Measurements from ENCODE around the gene KRT8.

Gene KRT8

GRCh38 chr12:52925717-52926595 lies 21.1 kb upstream of the KRT8 start:
- no peak for DNase-seq

- no peak for DNase-seq
Measured at GRCh38 chr12:52924764-52925716, 20.2 kb upstream of the KRT8 start.

- DNase-seq: no peak
Measured at GRCh38 chr12:52921488-52922165, 16.8 kb upstream of the KRT8 start.

- no peak for DNase-seq
Measured at GRCh38 chr12:52920937-52921336, 16.1 kb upstream of the KRT8 start.

- no peak for DNase-seq
Measured at GRCh38 chr12:52918784-52919183, 13.9 kb upstream of the KRT8 start.

GRCh38 chr12:52918351-52918750 lies 13.5 kb upstream of the KRT8 start:
- DNase-seq: no peak

GRCh38 chr12:52917800-52918199 lies 12.9 kb upstream of the KRT8 start:
- DNase-seq: no peak

- no peak for DNase-seq
Measured at GRCh38 chr12:52916216-52916615, 11.3 kb upstream of the KRT8 start.

GRCh38 chr12:52915637-52916036 lies 10.8 kb upstream of the KRT8 start:
- DNase-seq: no peak

- no peak for DNase-seq
Measured at GRCh38 chr12:52914576-52915121, 9.8 kb upstream of the KRT8 start.

- no peak for DNase-seq
Measured at GRCh38 chr12:52913431-52913821, 8.6 kb upstream of the KRT8 start.

- no peak for DNase-seq
Measured at GRCh38 chr12:52912711-52913430, 8.0 kb upstream of the KRT8 start.

GRCh38 chr12:52910248-52910883 lies 5.5 kb upstream of the KRT8 start:
- DNase-seq: no peak

- DNase-seq: no peak
Measured at GRCh38 chr12:52909796-52910195, 4.9 kb upstream of the KRT8 start.

GRCh38 chr12:52909331-52909730 lies 4.5 kb upstream of the KRT8 start:
- DNase-seq: no peak

GRCh38 chr12:52907092-52907810 lies 2.4 kb upstream of the KRT8 start:
- DNase-seq: no peak

GRCh38 chr12:52906191-52906601 lies 1.3 kb upstream of the KRT8 start:
- DNase-seq: no peak

- DNase-seq: peak; percentile 37 to 48
Measured at GRCh38 chr12:52903855-52904508, 894 bp downstream of the KRT8 start.

GRCh38 chr12:52903285-52903854 lies 1.5 kb downstream of the KRT8 start:
- peak; percentile 73 to 77 for DNase-seq

Data from activated T-cell treated with anti-CD3 and anti-CD28 coated beads, Interleukin-2, amount 50 U/mL, for 48 hours (primary cell).